Body of pancreas (tissue), 4 donors: ENCODE data around the gene ZNF700.
"Not testable (repeated sequence)": the region's sequence is repeated elsewhere in the genome, so short reads cannot be mapped to it uniquely, and the experiment has no call there.

Source experiments
- POLR2A ChIP-seq, 3 donors: fragments of 450-650 bp; IDR thresholded peaks; one replicate each; pipeline ENCODE4 v1.6.1; 2016; ENCODE audit warnings: antibody characterized with exemption in 3 of 3, mild to moderate bottlenecking in 2 of 3
- TF ChIP-seq, protein P1 (sequence below), 7 experiments: fragments of 450-650 bp in 4 of 7; fragments of 200-600 bp in 3 of 7; sonication (generic) in 3 of 7; IDR thresholded peaks; one replicate each; pipeline ENCODE4 v1.5.1; 2016 to 2019; ENCODE audit warnings: antibody characterized with exemption in 7 of 7

DNA sequence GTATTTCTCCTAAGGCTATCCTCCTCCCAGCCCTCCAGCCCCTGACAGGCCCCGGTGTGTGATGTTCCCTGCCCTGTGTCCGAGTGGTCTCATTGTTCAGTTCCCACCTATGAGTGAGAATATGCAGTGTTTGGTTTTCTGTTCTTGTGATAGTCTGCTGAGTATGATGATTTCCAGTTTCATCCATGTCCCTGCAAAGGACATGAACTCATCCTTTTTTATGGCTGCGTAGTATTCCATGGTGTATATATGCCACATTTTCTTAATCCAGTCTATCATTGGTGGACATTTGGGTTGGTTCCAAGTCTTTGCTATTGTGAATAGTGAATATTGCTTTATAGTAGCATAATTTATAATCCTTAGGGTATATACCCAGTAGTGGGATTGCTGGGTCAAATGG is 10.9 kb downstream of the ZNF700 start:
- TF ChIP-seq, protein P1, sequence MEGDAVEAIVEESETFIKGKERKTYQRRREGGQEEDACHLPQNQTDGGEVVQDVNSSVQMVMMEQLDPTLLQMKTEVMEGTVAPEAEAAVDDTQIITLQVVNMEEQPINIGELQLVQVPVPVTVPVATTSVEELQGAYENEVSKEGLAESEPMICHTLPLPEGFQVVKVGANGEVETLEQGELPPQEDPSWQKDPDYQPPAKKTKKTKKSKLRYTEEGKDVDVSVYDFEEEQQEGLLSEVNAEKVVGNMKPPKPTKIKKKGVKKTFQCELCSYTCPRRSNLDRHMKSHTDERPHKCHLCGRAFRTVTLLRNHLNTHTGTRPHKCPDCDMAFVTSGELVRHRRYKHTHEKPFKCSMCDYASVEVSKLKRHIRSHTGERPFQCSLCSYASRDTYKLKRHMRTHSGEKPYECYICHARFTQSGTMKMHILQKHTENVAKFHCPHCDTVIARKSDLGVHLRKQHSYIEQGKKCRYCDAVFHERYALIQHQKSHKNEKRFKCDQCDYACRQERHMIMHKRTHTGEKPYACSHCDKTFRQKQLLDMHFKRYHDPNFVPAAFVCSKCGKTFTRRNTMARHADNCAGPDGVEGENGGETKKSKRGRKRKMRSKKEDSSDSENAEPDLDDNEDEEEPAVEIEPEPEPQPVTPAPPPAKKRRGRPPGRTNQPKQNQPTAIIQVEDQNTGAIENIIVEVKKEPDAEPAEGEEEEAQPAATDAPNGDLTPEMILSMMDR (IDR thresholded peaks at IDR 0.05): not testable (repeated sequence)
- not testable (repeated sequence) for TF ChIP-seq POLR2A (IDR thresholded peaks at IDR 0.05)
